BJ (cell line): ENCODE measurements around the gene BTK. TPM values are rescaled to one million over a fixed set of nuclear protein-coding genes. Genes with fewer than 3 reads are reported as not detected.

ENCODE experiments used
- CTCF ChIA-PET: fragments of 350-600 bp; formaldehyde crosslinking; extraction: SDS; loops from one replicate; lab custom pipeline; 2021; ENCODE audit warnings: antibody characterized with exemption, inconsistent platforms; lab: Yijun Ruan, JAX
- POLR2A ChIA-PET: fragments of 300-600 bp; sonication (Branson Sonifier 250); formaldehyde crosslinking; extraction: SDS; loops from one replicate; lab custom pipeline; 2021; ENCODE audit warnings: antibody characterized with exemption; lab: Charles Lee
- DNase-seq: peaks from one replicate; pipeline ENCODE4 v3.0.0-alpha.2; 2011; ENCODE audit warnings: low read depth
- H3K27me3 ChIP-seq: 2 replicates; pipeline ENCODE4 v1.6.0; 2011; ENCODE audit warnings: low read length; ENCODE audit not compliant: control insufficient read depth, insufficient read depth
- H3K36me3 ChIP-seq: 2 replicates; pipeline ENCODE4 v1.5.1; 2011; ENCODE audit warnings: low read length; ENCODE audit not compliant: control insufficient read depth, insufficient read depth
- H3K4me3 ChIP-seq: 2 replicates; pipeline ENCODE4 v1.5.1; 2011; ENCODE audit warnings: low read depth, mild to moderate bottlenecking, control low read depth, low read length
- polyA plus RNA-seq: library from polyadenylated mRNA; depleted of rRNA; stranded (reverse); fragments of >200 nt; gene quantifications from 2 replicates; pipeline ENCODE4 v1.2.3, GENCODE V29; 2011
- TF ChIP-seq, protein P1 (sequence below): IDR thresholded peaks from 2 replicates; pipeline ENCODE4 v1.5.1; 2011; ENCODE audit warnings: low read depth, mild to moderate bottlenecking, control low read depth, inconsistent platforms, low read length, moderate library complexity; ENCODE audit not compliant: insufficient read depth

Gene BTK
- polyA plus RNA-seq, 1 experiment = not detected

GRCh38 chrX:101407167-101407747 is 21.3 kb upstream of the BTK start:
- Histone ChIP-seq H3K36me3 (no peaks in the 10 kb centered on the region; the same call in 1 of the 2 replicates), H3K27me3 (no peaks in the 10 kb centered on the region), H3K4me3 (peak overlapping the region; percentile 70)
- DNase-seq = no peak
- CTCF ChIA-PET = interaction anchor here (1.0 kb wide), 1 partner anchor 16 kb away, joined by 3 read pairs; the partner anchor contains the start of gene RPL36A
- TF ChIP-seq, protein P1, sequence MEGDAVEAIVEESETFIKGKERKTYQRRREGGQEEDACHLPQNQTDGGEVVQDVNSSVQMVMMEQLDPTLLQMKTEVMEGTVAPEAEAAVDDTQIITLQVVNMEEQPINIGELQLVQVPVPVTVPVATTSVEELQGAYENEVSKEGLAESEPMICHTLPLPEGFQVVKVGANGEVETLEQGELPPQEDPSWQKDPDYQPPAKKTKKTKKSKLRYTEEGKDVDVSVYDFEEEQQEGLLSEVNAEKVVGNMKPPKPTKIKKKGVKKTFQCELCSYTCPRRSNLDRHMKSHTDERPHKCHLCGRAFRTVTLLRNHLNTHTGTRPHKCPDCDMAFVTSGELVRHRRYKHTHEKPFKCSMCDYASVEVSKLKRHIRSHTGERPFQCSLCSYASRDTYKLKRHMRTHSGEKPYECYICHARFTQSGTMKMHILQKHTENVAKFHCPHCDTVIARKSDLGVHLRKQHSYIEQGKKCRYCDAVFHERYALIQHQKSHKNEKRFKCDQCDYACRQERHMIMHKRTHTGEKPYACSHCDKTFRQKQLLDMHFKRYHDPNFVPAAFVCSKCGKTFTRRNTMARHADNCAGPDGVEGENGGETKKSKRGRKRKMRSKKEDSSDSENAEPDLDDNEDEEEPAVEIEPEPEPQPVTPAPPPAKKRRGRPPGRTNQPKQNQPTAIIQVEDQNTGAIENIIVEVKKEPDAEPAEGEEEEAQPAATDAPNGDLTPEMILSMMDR = no peak
- POLR2A ChIA-PET = interaction anchor here (0.7 kb wide), 1 partner anchor 248 kb away, joined by 7 read pairs; no protein-coding TSS in a partner anchor

DNA sequence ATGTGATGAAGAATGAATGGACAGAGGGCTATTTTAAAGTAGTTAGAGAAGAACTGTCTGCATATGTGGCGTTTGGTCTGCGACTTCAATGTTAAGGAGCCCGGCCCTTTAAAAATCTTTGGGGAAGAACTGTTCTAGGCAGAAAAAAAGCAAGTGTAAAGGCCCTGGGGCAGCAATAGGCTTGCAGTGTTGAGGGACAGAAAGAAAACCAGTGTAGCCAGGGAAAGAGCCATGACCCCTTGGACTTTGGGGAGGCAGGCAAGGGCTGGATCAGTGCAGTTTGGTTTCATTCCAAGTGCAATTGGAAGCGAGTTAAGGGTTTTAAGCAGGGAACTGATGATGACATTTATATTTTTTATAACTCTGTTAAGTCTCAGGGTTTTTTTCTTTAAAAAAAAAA is 13.8 kb upstream of the BTK start:
- no peak for DNase-seq
- ChIA-PET CTCF (no interaction called here), POLR2A (no interaction called here)
- no peak overlapping the region for H3K4me3 ChIP-seq
- TF ChIP-seq, protein P1 = no peak
- no peaks in the 10 kb centered on the region for H3K36me3 ChIP-seq
- H3K27me3 ChIP-seq = no peaks in the 10 kb centered on the region

- TF ChIP-seq, protein P1 = no peak
- Histone ChIP-seq H3K4me3 (no peak overlapping the region), H3K36me3 (no peaks in the 10 kb centered on the region), H3K27me3 (no peaks in the 10 kb centered on the region)
- CTCF ChIA-PET = no interaction called here
- no peak for DNase-seq
- POLR2A ChIA-PET = no interaction called here
Measured at GRCh38 chrX:101398694-101399093, 12.7 kb upstream of the BTK start.

- ChIA-PET CTCF (no interaction called here), POLR2A (no interaction called here)
- DNase-seq = no peak
- Histone ChIP-seq H3K27me3 (no peaks in the 10 kb centered on the region), H3K4me3 (no peak overlapping the region), H3K36me3 (no peaks in the 10 kb centered on the region)
- TF ChIP-seq, protein P1 = no peak
Measured at GRCh38 chrX:101397779-101398178, 11.8 kb upstream of the BTK start.

- ChIA-PET POLR2A (no interaction called here), CTCF (no interaction called here)
- Histone ChIP-seq H3K36me3 (no peaks in the 10 kb centered on the region), H3K27me3 (no peaks in the 10 kb centered on the region), H3K4me3 (no peak overlapping the region)
- TF ChIP-seq, protein P1 = no peak
- no peak for DNase-seq
Measured at GRCh38 chrX:101395789-101396188, 9.8 kb upstream of the BTK start.
